GM12878 (cell line): Measurements from ENCODE around the gene SLC1A2. TPM values are rescaled to one million over a fixed set of nuclear protein-coding genes. Genes with fewer than 3 reads are reported as not detected.

Experiments used
- ATAC-seq: fragments of 200-7000 bp; cut with Tn5 transposase; 3 replicates; pipeline ENCODE4 v1.9.1; 2020; ENCODE audit warnings: mild to moderate bottlenecking, moderate library complexity
- BruUV-seq: library from RNA; stranded (reverse); fragments of 400-500 nt; replicated peaks from 2 replicates; lab custom pipeline; 2021; lab: Mats Ljungman, UMichigan
- CTCF ChIA-PET: fragments of 300-600 bp; sonication (Branson Sonifier 250); formaldehyde crosslinking; extraction: SDS; loops from one replicate; lab custom pipeline; 2021; ENCODE audit warnings: inconsistent platforms; lab: Yijun Ruan, JAX
- POLR2A ChIA-PET: fragments of 350-600 bp; formaldehyde crosslinking; extraction: SDS; loops from one replicate; lab custom pipeline; 2021; ENCODE audit warnings: inconsistent platforms; lab: Charles Lee
- RAD21 ChIA-PET: fragments of 300-600 bp; sonication (Branson Sonifier 250); formaldehyde crosslinking; loops from one replicate; lab custom pipeline; 2023; ENCODE audit warnings: antibody characterized with exemption; ENCODE audit not compliant: unreplicated experiment; lab: Charles Lee
- SMC1A ChIA-PET: fragments of 300-600 bp; sonication (Branson Sonifier 250); formaldehyde crosslinking; loops from one replicate; lab custom pipeline; 2023; ENCODE audit not compliant: unreplicated experiment, uncharacterized antibody; lab: Charles Lee
- DNase-seq: peaks from one replicate; pipeline ENCODE4 v3.0.0-alpha.2; 2011; ENCODE audit warnings: low read depth, low spot score
- FAIRE-seq: peaks from 3 replicates; lab custom pipeline; 2011; peaks lifted over from hg19 to GRCh38; lab: Jason Lieb, UNC
- H2AFZ ChIP-seq: 2 replicates; pipeline ENCODE4 v1.6.0; 2011; ENCODE audit warnings: low read depth, low read length, control low read depth; ENCODE audit not compliant: control insufficient read depth
- H3K27ac ChIP-seq: 2 replicates; pipeline ENCODE4 v1.5.1; 2011; ENCODE audit warnings: control low read depth; ENCODE audit not compliant: control insufficient read depth, insufficient read depth
- H3K27me3 ChIP-seq, 2 experiments: replicated peaks in 1 of 2; 2 replicates each; pipeline versions ENCODE4 v1.6.0 to v1.6.1; 2011; ENCODE audit warnings: low read length in 1 of 2; ENCODE audit not compliant: control insufficient read depth in 2 of 2, insufficient read depth in 2 of 2
- H3K36me3 ChIP-seq, 2 experiments: 2 replicates each; pipeline ENCODE4 v1.5.1; 2011; ENCODE audit warnings: low read length in 1 of 2; ENCODE audit not compliant: control insufficient read depth in 2 of 2, insufficient read depth in 2 of 2
- H3K4me1 ChIP-seq: 2 replicates; pipeline ENCODE4 v1.6.1; 2011; ENCODE audit warnings: mild to moderate bottlenecking, low read length, moderate library complexity, mixed read lengths; ENCODE audit not compliant: control insufficient read depth, insufficient read depth
- H3K4me2 ChIP-seq: 2 replicates; pipeline ENCODE4 v1.6.0; 2011; ENCODE audit warnings: control low read depth; ENCODE audit not compliant: control insufficient read depth, insufficient read depth
- H3K4me3 ChIP-seq: fragments of 200-600 bp; sonication (generic); 2 replicates; pipeline ENCODE4 v1.5.1; 2016
- H3K79me2 ChIP-seq: 2 replicates; pipeline ENCODE4 v1.6.0; 2011; ENCODE audit warnings: low read length; ENCODE audit not compliant: control insufficient read depth, insufficient read depth
- H3K9ac ChIP-seq: 2 replicates; pipeline ENCODE4 v1.8.0; 2011; ENCODE audit warnings: low read length, control low read depth, mixed read lengths; ENCODE audit not compliant: control insufficient read depth, insufficient read depth
- H3K9me3 ChIP-seq: replicated peaks from 3 replicates; pipeline ENCODE4 v1.5.1; 2011; ENCODE audit warnings: mild to moderate bottlenecking, low read length; ENCODE audit not compliant: control insufficient read depth, insufficient read depth
- H4K20me1 ChIP-seq: 2 replicates; pipeline ENCODE4 v1.6.0; 2011; ENCODE audit not compliant: control insufficient read depth, insufficient read depth
- BRCA1 ChIP-seq: IDR thresholded peaks from 2 replicates; pipeline ENCODE4 v1.6.1; 2011; ENCODE audit warnings: low read depth, low read length, improper control_type of control experiment
- CREB1 ChIP-seq: IDR thresholded peaks from 2 replicates; pipeline ENCODE4 v1.6.1; 2012; ENCODE audit warnings: low read depth, mild to moderate bottlenecking, inconsistent platforms
- HDAC2 ChIP-seq: fragments of 200-600 bp; sonication (generic); IDR thresholded peaks from 2 replicates; pipeline ENCODE4 v1.6.1; 2017
- IKZF2 ChIP-seq, 2 experiments: fragments of 450-650 bp; IDR thresholded peaks; 2 replicates each; pipeline ENCODE4 v1.6.1; 2017; ENCODE audit warnings: mild to moderate bottlenecking in 2 of 2, moderate library complexity in 2 of 2
- KLF5 ChIP-seq: fragments of 450-650 bp; IDR thresholded peaks from 2 replicates; pipeline ENCODE4 v1.6.1; 2014; ENCODE audit warnings: mild to moderate bottlenecking; ENCODE audit not compliant: partially characterized antibody
- NRF1 ChIP-seq: conservative IDR thresholded peaks from 2 replicates; pipeline ENCODE4 v1.6.1; 2011; ENCODE audit warnings: mild to moderate bottlenecking, low read depth, low read length, improper control_type of control experiment
- PAX8 ChIP-seq: fragments of 450-650 bp; IDR thresholded peaks from 2 replicates; pipeline ENCODE4 v1.6.1; 2017; ENCODE audit warnings: mild to moderate bottlenecking, moderate library complexity
- SPI1 ChIP-seq: IDR thresholded peaks from 2 replicates; pipeline ENCODE4 v1.6.1; 2011; ENCODE audit warnings: low read depth, mild to moderate bottlenecking, low read length, moderate library complexity, borderline replicate concordance; ENCODE audit not compliant: insufficient read depth
- ZNF217 ChIP-seq: fragments of 450-650 bp; IDR thresholded peaks from 2 replicates; pipeline ENCODE4 v1.6.1; 2017; ENCODE audit warnings: antibody characterized with exemption, mild to moderate bottlenecking
- WGBS: methylation state at CpG from one replicate; pipeline ENCODE4 v1.1.6; 2016; ENCODE audit warnings: low lambda C conversion rate; ENCODE audit not compliant: insufficient replicate concordance, insufficient coverage; ENCODE audit errors: missing lambda C conversion rate; 5-methylcytosine and 5-hydroxymethylcytosine counted together
- in situ Hi-C: fragments of 300-500 bp; cut with MboI; formaldehyde crosslinking; loops from 9 replicates; pipeline ENCODE4 v1.14.3; 2018; ENCODE audit warnings: mixed read lengths
- intact Hi-C: fragments of 100-400 bp; cut with micrococcal nuclease; formaldehyde crosslinking; loops from one replicate; pipeline ENCODE4 v1.14.2; 2022; ENCODE audit not compliant: unreplicated experiment
- polyA plus RNA-seq, 11 experiments: library from polyadenylated mRNA; depleted of rRNA in 4 of 11; unstranded in 6 of 11; stranded (reverse) in 5 of 11; fragments of >200 nt; fragmentation: Nextera tagmentation in 4 of 11; fragmentation: Illumina TruSeq in 1 of 11; extraction: Ambion mirVana in 4 of 11; extraction: Trizol in 1 of 11; gene quantifications; 1 replicate in 1 of 11; 2 replicates in 10 of 11; pipeline versions ENCODE4 v1.2.1 to v1.2.3, GENCODE V29; 2011 to 2016; ENCODE audit warnings: inconsistent platforms in 2 of 11, missing spikeins in 2 of 11, low read depth in 1 of 11
- total RNA-seq, 4 experiments: library from RNA; depleted of rRNA in 3 of 4; stranded (reverse); fragments of >200 nt in 3 of 4; fragmentation: Illumina TruSeq in 1 of 4; extraction: Trizol in 1 of 4; gene quantifications; 2 replicates each; pipeline versions ENCODE4 v1.2.1 to v1.2.3, GENCODE V29; 2013 to 2021
- TF ChIP-seq, protein P1 (sequence below): fragments of 450-650 bp; IDR thresholded peaks from 2 replicates; pipeline ENCODE4 v1.6.1; 2016; ENCODE audit warnings: mild to moderate bottlenecking

Gene SLC1A2
- total and polyA plus RNA-seq, 10 of the 15 experiments (the other 5 are each of a cell fraction or from before 2014, with no cell fraction given) = 0.01 to 0.84 (median 0.22) TPM; not detected in 1

DNA sequence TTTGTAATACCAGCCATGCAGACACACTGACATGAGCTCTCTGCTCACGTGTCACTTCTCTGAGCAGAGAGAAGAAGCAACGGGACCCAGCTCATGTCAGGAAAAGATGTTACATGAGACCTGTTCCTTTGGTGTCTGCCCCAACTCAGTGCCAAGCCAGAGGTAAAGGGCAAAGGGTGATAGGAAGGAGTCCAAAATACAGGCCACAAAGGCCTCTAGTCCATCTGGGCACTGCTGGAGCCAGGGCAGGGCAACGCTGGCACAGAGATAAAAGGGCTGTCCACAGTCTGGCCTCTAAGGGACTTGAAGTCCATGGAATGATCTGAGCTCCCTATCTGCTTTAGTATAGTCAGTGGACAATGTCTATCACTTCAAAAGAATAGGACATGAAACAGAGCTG lies 79.3 kb downstream of the SLC1A2 start:
- H4K20me1 ChIP-seq = no peaks in the 10 kb centered on the region
- DNase-seq (no peak), FAIRE-seq (no peak), ATAC-seq (no peak)
- TF ChIP-seq, protein P1, sequence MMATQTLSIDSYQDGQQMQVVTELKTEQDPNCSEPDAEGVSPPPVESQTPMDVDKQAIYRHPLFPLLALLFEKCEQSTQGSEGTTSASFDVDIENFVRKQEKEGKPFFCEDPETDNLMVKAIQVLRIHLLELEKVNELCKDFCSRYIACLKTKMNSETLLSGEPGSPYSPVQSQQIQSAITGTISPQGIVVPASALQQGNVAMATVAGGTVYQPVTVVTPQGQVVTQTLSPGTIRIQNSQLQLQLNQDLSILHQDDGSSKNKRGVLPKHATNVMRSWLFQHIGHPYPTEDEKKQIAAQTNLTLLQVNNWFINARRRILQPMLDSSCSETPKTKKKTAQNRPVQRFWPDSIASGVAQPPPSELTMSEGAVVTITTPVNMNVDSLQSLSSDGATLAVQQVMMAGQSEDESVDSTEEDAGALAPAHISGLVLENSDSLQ = no peak
- TF ChIP-seq ZNF217 (no peak), HDAC2 (no peak)
- in situ Hi-C loops (no loop called here), intact Hi-C loops (no loop called here)
- no peak overlapping the region for H3K4me3 ChIP-seq
- no peaks in the 10 kb centered on the region for H3K36me3 ChIP-seq
- no peaks in the 10 kb centered on the region for H3K27me3 ChIP-seq
- H2AFZ ChIP-seq = no peak overlapping the region
- ChIA-PET SMC1A (interaction anchor here (0.8 to 2.8 kb wide), 8 partner anchors 12 to 101 kb away, joined by 3 to 10 read pairs (median 4); no protein-coding TSS in a partner anchor), RAD21 (interaction anchor here (0.5 kb wide), 1 partner anchor 141 kb away, joined by 3 read pairs; no protein-coding TSS in a partner anchor), CTCF (interaction anchor here (0.9 to 1.0 kb wide), 2 partner anchors 36 to 360 kb away, joined by 3 read pairs; no protein-coding TSS in a partner anchor), POLR2A (interaction anchor here (1.2 kb wide), 1 partner anchor 12 kb away, joined by 3 read pairs; no protein-coding TSS in a partner anchor)
- H3K27ac ChIP-seq = no peak overlapping the region
- H3K4me1 ChIP-seq = peaks cover 20% of the 10 kb centered on the region
- H3K79me2 ChIP-seq = no peaks in the 10 kb centered on the region
- WGBS = 31% methylated on average over 3 of the region's 3 CpGs
- H3K9ac ChIP-seq = no peak overlapping the region
- BruUV-seq = no TSS peak
- H3K4me2 ChIP-seq = no peak overlapping the region
- H3K9me3 ChIP-seq = peaks cover 3% of the 10 kb centered on the region; the same call in 1 of the 3 replicates

DNA sequence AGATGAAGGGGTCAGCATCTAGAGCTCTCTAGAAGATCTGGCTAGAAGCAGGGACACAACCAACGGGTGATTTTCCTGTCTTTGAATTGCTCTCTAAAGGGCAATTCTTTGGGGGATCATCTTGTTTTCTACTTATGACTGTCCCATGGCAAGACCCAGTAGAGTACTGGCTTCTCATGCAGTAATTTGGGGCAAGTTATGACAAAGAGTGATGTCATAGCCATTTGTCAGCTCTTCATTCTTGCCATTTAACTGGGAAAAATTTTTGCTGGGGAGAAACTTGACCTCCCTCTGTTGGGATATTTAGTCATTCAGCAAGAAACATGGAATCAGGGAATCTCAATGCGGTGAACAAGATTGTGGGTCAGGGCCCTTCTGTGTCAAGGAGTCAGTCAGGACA lies 80.4 kb downstream of the SLC1A2 start:
- no peaks in the 10 kb centered on the region for H3K36me3 ChIP-seq
- H3K9me3 ChIP-seq = peaks cover 3% of the 10 kb centered on the region; the same call in 1 of the 3 replicates
- POLR2A ChIA-PET = no interaction called here
- WGBS = 50% methylated on average over 2 of the region's 2 CpGs
- H3K4me3 ChIP-seq = no peak overlapping the region
- CTCF ChIA-PET = interaction anchor here (0.9 to 1.3 kb wide), 2 partner anchors 12 to 359 kb away, joined by 3 to 4 read pairs; no protein-coding TSS in a partner anchor
- no peak overlapping the region for H2AFZ ChIP-seq
- H3K27ac ChIP-seq = no peak overlapping the region
- DNase-seq = no peak
- ATAC-seq = no peak
- in situ Hi-C loops (no loop called here), intact Hi-C loops (no loop called here)
- no peaks in the 10 kb centered on the region for H3K79me2 ChIP-seq
- peaks cover 18% of the 10 kb centered on the region for H3K4me1 ChIP-seq
- SMC1A ChIA-PET = interaction anchor here (0.5 to 2.8 kb wide), 6 partner anchors 9 to 35 kb away, joined by 3 to 10 read pairs (median 3); no protein-coding TSS in a partner anchor
- no peaks in the 10 kb centered on the region for H3K27me3 ChIP-seq
- RAD21 ChIA-PET = interaction anchor here (0.5 kb wide), 1 partner anchor 167 kb away, joined by 3 read pairs; no protein-coding TSS in a partner anchor
- no peak overlapping the region for H3K4me2 ChIP-seq
- H3K9ac ChIP-seq = no peak overlapping the region
- TF ChIP-seq BRCA1 = no peak
- no peak for TF ChIP-seq NRF1
- TF ChIP-seq SPI1 = no peak
- no peak for TF ChIP-seq PAX8
- TF ChIP-seq KLF5 = no peak
- TF ChIP-seq IKZF2 (IDR thresholded peaks at IDR 0.05) = no peak
- TF ChIP-seq CREB1 = peak; percentile 28; the same call in 1 of the 2 replicates
- no peak for FAIRE-seq
- no peaks in the 10 kb centered on the region for H4K20me1 ChIP-seq
- BruUV-seq = no TSS peak
